ENCODE data around the gene TAX1BP3.

Gene TAX1BP3

GRCh38 chr17:3699951-3700350 lies 31.6 kb upstream of the TAX1BP3 start:
- H3K9me2 ChIP-seq (replicated peaks; ENCODE audit: low read depth, low read length), result no peaks in the 10 kb centered on the region
- H3K4me1 ChIP-seq (ENCODE audit: insufficient read depth, low read length, poor library complexity, severe bottlenecking), result peaks cover 22% of the 10 kb centered on the region
- H3K79me2 ChIP-seq (ENCODE audit: insufficient read depth, low read length), result peaks cover 9% of the 10 kb centered on the region
- no peak overlapping the region for H3K9ac ChIP-seq (ENCODE audit: low read depth, low read length, poor library complexity, severe bottlenecking)
- H2AFZ ChIP-seq (ENCODE audit: low read length), result no peak overlapping the region
- no peaks in the 10 kb centered on the region for H3K9me3 ChIP-seq (ENCODE audit: insufficient read depth, low read depth, low read length)
- TF ChIP-seq EZH2phosphoT487 (IDR thresholded peaks at IDR 0.05; ENCODE audit: borderline replicate concordance), result no peak
- TF ChIP-seq CTCF (conservative IDR thresholded peaks at IDR 0.05; ENCODE audit: low read length), result no peak
- no peak overlapping the region for H3K4me3 ChIP-seq (ENCODE audit: low read length, poor library complexity, severe bottlenecking)
- no peaks in the 10 kb centered on the region for H3K36me3 ChIP-seq (ENCODE audit: insufficient read depth, low read length)
- H3F3A ChIP-seq (ENCODE audit: low read depth), result no peaks in the 10 kb centered on the region; the same call in 1 of the 2 replicates
- no peak overlapping the region for H3K4me2 ChIP-seq (ENCODE audit: low read depth, low read length, poor library complexity, severe bottlenecking)
- H4K20me1 ChIP-seq (ENCODE audit: insufficient read depth, low read length, poor library complexity, severe bottlenecking), result no peaks in the 10 kb centered on the region
- no peaks in the 10 kb centered on the region for H3K27me3 ChIP-seq (ENCODE audit: insufficient read depth, low read length, poor library complexity, severe bottlenecking)

GRCh38 chr17:3698139-3698538 lies 29.8 kb upstream of the TAX1BP3 start:
- peaks cover 26% of the 10 kb centered on the region for H3K79me2 ChIP-seq (ENCODE audit: insufficient read depth, low read length)
- no peaks in the 10 kb centered on the region for H3K9me3 ChIP-seq (ENCODE audit: insufficient read depth, low read depth, low read length)
- H3K9ac ChIP-seq (ENCODE audit: low read depth, low read length, poor library complexity, severe bottlenecking), result peak overlapping the region; percentile 31
- peak overlapping the region; percentile 15 for H3K4me2 ChIP-seq (ENCODE audit: low read depth, low read length, poor library complexity, severe bottlenecking)
- H3K27me3 ChIP-seq (ENCODE audit: insufficient read depth, low read length, poor library complexity, severe bottlenecking), result no peaks in the 10 kb centered on the region
- no peaks in the 10 kb centered on the region for H3K36me3 ChIP-seq (ENCODE audit: insufficient read depth, low read length)
- no peaks in the 10 kb centered on the region; the same call in 1 of the 2 replicates for H3F3A ChIP-seq (ENCODE audit: low read depth)
- H3K9me2 ChIP-seq (replicated peaks; ENCODE audit: low read depth, low read length), result no peaks in the 10 kb centered on the region
- peaks cover 2% of the 10 kb centered on the region for H4K20me1 ChIP-seq (ENCODE audit: insufficient read depth, low read length, poor library complexity, severe bottlenecking)
- peaks cover 39% of the 10 kb centered on the region for H3K4me1 ChIP-seq (ENCODE audit: insufficient read depth, low read length, poor library complexity, severe bottlenecking)
- no peak overlapping the region for H3K4me3 ChIP-seq (ENCODE audit: low read length, poor library complexity, severe bottlenecking)
- no peak for TF ChIP-seq CTCF (conservative IDR thresholded peaks at IDR 0.05; ENCODE audit: low read length)
- peak overlapping the region; percentile 58; the same call in 1 of the 2 replicates for H2AFZ ChIP-seq (ENCODE audit: low read length)

DNA sequence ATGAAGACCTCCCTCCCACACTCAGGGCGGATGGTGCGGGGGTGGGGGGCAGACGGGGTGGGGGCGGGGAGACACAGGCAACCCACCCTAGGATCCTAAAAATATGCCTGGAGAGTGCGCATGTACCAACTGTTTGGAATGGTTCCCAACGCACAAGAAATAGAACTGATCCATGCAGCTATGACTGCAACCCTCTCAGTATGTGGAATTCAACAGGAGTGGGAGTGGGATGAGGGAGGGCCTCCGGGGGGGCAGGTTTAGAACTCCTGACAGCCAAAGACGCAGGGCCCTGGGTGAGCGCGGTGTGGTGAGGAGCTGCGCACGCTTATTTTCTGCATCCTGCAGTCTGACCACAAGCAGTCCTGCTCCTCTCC lies 28.7 kb upstream of the TAX1BP3 start:
- H4K20me1 ChIP-seq (ENCODE audit: insufficient read depth, low read length, poor library complexity, severe bottlenecking), result peaks cover 11% of the 10 kb centered on the region
- H3K4me1 ChIP-seq (ENCODE audit: insufficient read depth, low read length, poor library complexity, severe bottlenecking), result peaks cover 42% of the 10 kb centered on the region
- H3K4me3 ChIP-seq (ENCODE audit: low read length, poor library complexity, severe bottlenecking), result no peak overlapping the region
- no peaks in the 10 kb centered on the region for H3K27me3 ChIP-seq (ENCODE audit: insufficient read depth, low read length, poor library complexity, severe bottlenecking)
- H3K9me3 ChIP-seq (ENCODE audit: insufficient read depth, low read depth, low read length), result no peaks in the 10 kb centered on the region
- H3K79me2 ChIP-seq (ENCODE audit: insufficient read depth, low read length), result peaks cover 36% of the 10 kb centered on the region
- no peaks in the 10 kb centered on the region for H3K9me2 ChIP-seq (replicated peaks; ENCODE audit: low read depth, low read length)
- no peaks in the 10 kb centered on the region for H3K36me3 ChIP-seq (ENCODE audit: insufficient read depth, low read length)
- H3K9ac ChIP-seq (ENCODE audit: low read depth, low read length, poor library complexity, severe bottlenecking), result no peak overlapping the region
- H3F3A ChIP-seq (ENCODE audit: low read depth), result no peaks in the 10 kb centered on the region; the same call in 1 of the 2 replicates
- no peak overlapping the region for H3K4me2 ChIP-seq (ENCODE audit: low read depth, low read length, poor library complexity, severe bottlenecking)
- no peak overlapping the region for H2AFZ ChIP-seq (ENCODE audit: low read length)
- TF ChIP-seq EZH2phosphoT487 (IDR thresholded peaks at IDR 0.05; ENCODE audit: borderline replicate concordance) (no peak), CTCF (conservative IDR thresholded peaks at IDR 0.05; ENCODE audit: low read length) (no peak)

Data from Loucy (cell line).